ENCODE data around the gene EPHB1. TPM values are rescaled to one million over a fixed set of nuclear protein-coding genes. Genes with fewer than 3 reads are reported as not detected.

Gene EPHB1
- total RNA-seq, 1 experiment from 2014 or later: 0.86 TPM

GRCh38 chr3:135197856-135198255, 402.8 kb downstream of the EPHB1 start:
- Histone ChIP-seq H3K9me3 (ENCODE audit: control insufficient read depth in 1 of 2, insufficient read depth in 1 of 2, low read depth in 1 of 2, low read length in 2 of 2) (no peaks in the 10 kb centered on the region), H3K4me1 (ENCODE audit: control insufficient read depth in 1 of 2, insufficient read depth in 2 of 2, low read length in 2 of 2) (no peaks in the 10 kb centered on the region), H3K4me3 (replicated peaks in 1 of 2; ENCODE audit: low read depth in 1 of 2, low read length in 2 of 2) (no peak overlapping the region), H4K20me1 (ENCODE audit: insufficient read depth) (no peaks in the 10 kb centered on the region), H3K9me2 (ENCODE audit: insufficient read depth) (no peaks in the 10 kb centered on the region), H2AFZ (ENCODE audit: low read depth, low read length, poor library complexity, severe bottlenecking) (no peak overlapping the region), H3K27ac (ENCODE audit: low read depth, low read length) (no peak overlapping the region), H3K4me2 (ENCODE audit: low read length) (no peak overlapping the region), H3K79me2 (ENCODE audit: insufficient read depth, low read length) (no peaks in the 10 kb centered on the region), H3K36me3 (ENCODE audit: control insufficient read depth in 1 of 2, insufficient read depth in 2 of 2, low read length in 2 of 2) (no peaks in the 10 kb centered on the region), H3K27me3 (ENCODE audit: insufficient read depth, low read length) (peaks cover 16% of the 10 kb centered on the region; the same call in 1 of the 2 replicates), H3K9ac (ENCODE audit: low read length) (no peak overlapping the region)
- intact Hi-C loops (cut with micrococcal nuclease): no loop called here
- DNase-seq (ENCODE audit: low read depth, low spot score) (no peak), ATAC-seq (no peak)
- POLR2A ChIA-PET: no interaction called here
- RAD21 ChIA-PET (ENCODE audit: low non-redundant PET in 1 of 2, low total read pairs in 2 of 2, uncharacterized antibody in 2 of 2, unreplicated experiment in 2 of 2): no interaction called here
- TF ChIP-seq POLR2A (IDR thresholded peaks at IDR 0.05; ENCODE audit: borderline replicate concordance, extremely low read depth, insufficient read depth, insufficient read length) (no peak), RAD21 (IDR thresholded peaks at IDR 0.05; ENCODE audit: low read depth) (no peak), JUND (IDR thresholded peaks at IDR 0.05) (no peak), SP1 (IDR thresholded peaks at IDR 0.05; ENCODE audit: low read depth) (no peak), EZH2 (IDR thresholded peaks at IDR 0.05) (no peak), SIN3A (IDR thresholded peaks at IDR 0.05; ENCODE audit: low read depth) (no peak), ATF3 (IDR thresholded peaks at IDR 0.05) (no peak), CBX3 (IDR thresholded peaks at IDR 0.05; ENCODE audit: low read depth) (no peak), ELF1 (IDR thresholded peaks at IDR 0.05; ENCODE audit: borderline replicate concordance, low read depth) (no peak), EGR1 (IDR thresholded peaks at IDR 0.05; ENCODE audit: low read depth) (no peak), EZH2phosphoT487 (IDR thresholded peaks at IDR 0.05; ENCODE audit: borderline replicate concordance) (no peak), FOSL1 (IDR thresholded peaks at IDR 0.05; ENCODE audit: low read depth) (no peak), TCF7L2 (IDR thresholded peaks at IDR 0.05; ENCODE audit: borderline replicate concordance, extremely low read depth, insufficient read depth, insufficient read length) (no peak), CEBPB (IDR thresholded peaks at IDR 0.05; ENCODE audit: low read depth) (no peak), REST (IDR thresholded peaks at IDR 0.05; ENCODE audit: low read depth) (no peak), SRF (IDR thresholded peaks at IDR 0.05; ENCODE audit: low read depth) (no peak)
- CTCF ChIA-PET: no interaction called here
- BruUV-seq (replicated peaks): no TSS peak

Measured in HCT116 (cell line).